C1 segment of cervical spinal cord (tissue), 14 donors: ENCODE results near the gene MRPL40.

Experiments
- DNase-seq, 14 donors: peaks; one replicate each; lab custom pipeline; 2025; lab: John Stamatoyannopoulos, UW

Gene MRPL40

GRCh38 chr22:19480789-19481188 lies 48.4 kb downstream of the MRPL40 start:
- no peak for DNase-seq

- no peak for DNase-seq
Observed at GRCh38 chr22:19482297-19482696, 50.0 kb downstream of the MRPL40 start.

- no peak for DNase-seq
Observed at GRCh38 chr22:19483481-19484244, 51.3 kb downstream of the MRPL40 start.
